Left ventricle myocardium superior (tissue), 1 donor: ENCODE measurements around the gene CLEC16A. TPM values are rescaled to one million over a fixed set of nuclear protein-coding genes. Genes with fewer than 3 reads are reported as not detected.
"Not testable (repeated sequence)": the region's sequence is repeated elsewhere in the genome, so short reads cannot be mapped to it uniquely, and the experiment has no call there.

Experiments
- ATAC-seq: fragments of 200-7000 bp; cut with Tn5 transposase; one replicate; pipeline ENCODE4 v1.9.1; 2020; ENCODE audit warnings: mild to moderate bottlenecking, moderate library complexity
- DNase-seq: peaks from one replicate; pipeline ENCODE4 v3.0.0-alpha.2; 2020
- intact Hi-C: fragments of 100-400 bp; cut with micrococcal nuclease; formaldehyde crosslinking; loops from one replicate; pipeline ENCODE4 v1.11.0; 2022
- total RNA-seq: library from RNA; stranded (reverse); fragmentation: NEBNext Ultra II Directional; extraction: Animal tissue kit (Norgen Biotek cat#: 25700); gene quantifications from one replicate; pipeline ENCODE4 v1.2.1, GENCODE V29; 2021
- donor health status: DM: no; HTN: yes; CAD: no; lungs with severe emphysema.

The CLEC16A gene
- total RNA-seq, 1 donor from 2014 or later = 20.6 TPM

- intact Hi-C loops = no loop called here
- ATAC-seq (peak; percentile 12), DNase-seq (no peak)
These were observed 260.8 kb downstream of the CLEC16A start for GRCh38 chr16:11205065-11205699.

GRCh38 chr16:11205754-11206581, 261.6 kb downstream of the CLEC16A start:
- ATAC-seq = peak; percentile 67

GRCh38 chr16:11207646-11208045, 263.3 kb downstream of the CLEC16A start:
- intact Hi-C loops = no loop called here
- DNase-seq = no peak
- ATAC-seq = no peak

More at GRCh38 chr16:11205754-11206581, 261.6 kb downstream of the CLEC16A start:
- DNase-seq = peak; percentile 60
- intact Hi-C loops = no loop called here

GRCh38 chr16:11208916-11209665, 264.7 kb downstream of the CLEC16A start:
- no peak for DNase-seq
- intact Hi-C loops = no loop called here
- no peak for ATAC-seq

- DNase-seq = no peak
- ATAC-seq = no peak
- intact Hi-C loops = no loop called here
These were observed 265.9 kb downstream of the CLEC16A start for GRCh38 chr16:11210260-11210659.

GRCh38 chr16:11211061-11211976, 267.0 kb downstream of the CLEC16A start:
- intact Hi-C loops = no loop called here
- ATAC-seq (no peak), DNase-seq (no peak)

- intact Hi-C loops = no loop called here
- ATAC-seq = peak; percentile 40
- DNase-seq = no peak
These were observed 267.8 kb downstream of the CLEC16A start for GRCh38 chr16:11211977-11212797.

GRCh38 chr16:11212798-11213196, 268.4 kb downstream of the CLEC16A start:
- intact Hi-C loops = no loop called here
- DNase-seq (peak; percentile 41), ATAC-seq (peak; percentile 33)

- DNase-seq (no peak), ATAC-seq (no peak)
- intact Hi-C loops = no loop called here
These were observed 269.0 kb downstream of the CLEC16A start for GRCh38 chr16:11213373-11213772.

- ATAC-seq (no peak), DNase-seq (no peak)
- intact Hi-C loops = no loop called here
These were observed 269.4 kb downstream of the CLEC16A start for GRCh38 chr16:11213799-11214198.

- intact Hi-C loops = no loop called here
- no peak for ATAC-seq
- no peak for DNase-seq
These were observed 271.7 kb downstream of the CLEC16A start for GRCh38 chr16:11215935-11216556.

GRCh38 chr16:11217651-11218603, 273.6 kb downstream of the CLEC16A start:
- no peak for ATAC-seq
- intact Hi-C loops = no loop called here
- DNase-seq = no peak

GRCh38 chr16:11218604-11218962, 274.2 kb downstream of the CLEC16A start:
- DNase-seq = no peak
- intact Hi-C loops = no loop called here
- no peak for ATAC-seq

- no peak for ATAC-seq
- no peak for DNase-seq
- intact Hi-C loops = no loop called here
These were observed 274.8 kb downstream of the CLEC16A start for GRCh38 chr16:11219178-11219577.

GRCh38 chr16:11220507-11220906, 276.1 kb downstream of the CLEC16A start:
- ATAC-seq, intact Hi-C loops, DNase-seq: not testable (repeated sequence)

GRCh38 chr16:11224096-11224893, 279.9 kb downstream of the CLEC16A start:
- DNase-seq (peak; percentile 88), ATAC-seq (peak; percentile 97)
- intact Hi-C loops = no loop called here
